Hematopoietic multipotent progenitor cell (in vitro differentiated cells): Measurements from ENCODE around the gene COX8A. TPM values are rescaled to one million over a fixed set of nuclear protein-coding genes. Genes with fewer than 3 reads are reported as not detected.
"Not testable (repeated sequence)": the region's sequence is repeated elsewhere in the genome, so short reads cannot be mapped to it uniquely, and the experiment has no call there.

ENCODE experiments used
- DNase-seq, 3 donors: peaks; one replicate each; pipeline ENCODE4 v3.0.0-alpha.2; 2011 to 2015; ENCODE audit warnings: low read depth in 2 of 3, low spot score in 2 of 3
- total RNA-seq: library from RNA; depleted of rRNA; stranded (reverse); fragments of >200 nt; gene quantifications from one replicate; pipeline ENCODE4 v1.2.3, GENCODE V29; 2012

COX8A gene
- total RNA-seq, 1 donor: 382 TPM

- no peak for DNase-seq
These were observed 8.0 kb upstream of the COX8A start for GRCh38 chr11:63966444-63966843.

- no peak for DNase-seq
These were observed 5.0 kb upstream of the COX8A start for GRCh38 chr11:63969461-63969860.

GRCh38 chr11:63970902-63971301 is 3.5 kb upstream of the COX8A start:
- DNase-seq: no peak

- DNase-seq: not testable (repeated sequence)
These were observed 535 bp upstream of the COX8A start for GRCh38 chr11:63973912-63974258.

- no peak for DNase-seq
These were observed 4.3 kb downstream of the COX8A start for GRCh38 chr11:63978551-63979239.

GRCh38 chr11:63979426-63979825 is 5.0 kb downstream of the COX8A start:
- DNase-seq: no peak

- peak in 2 of 3 donors; percentile 44 to 47 for DNase-seq
These were observed 11.4 kb downstream of the COX8A start for GRCh38 chr11:63985812-63986155.

GRCh38 chr11:63986156-63986931 is 11.9 kb downstream of the COX8A start, which contains the start of gene OTUB1:
OTUB1 (plus strand) TSS chr11:63986438; CDS start chr11:63986457, 19 bp downstream.
- peak; percentile 70 to 88 (median 88) for DNase-seq

- no peak for DNase-seq
These were observed 12.6 kb downstream of the COX8A start for GRCh38 chr11:63986932-63987513.

- no peak for DNase-seq
These were observed 17.1 kb downstream of the COX8A start for GRCh38 chr11:63991558-63991957.

GRCh38 chr11:63993100-63993499 is 18.7 kb downstream of the COX8A start:
- no peak for DNase-seq

GRCh38 chr11:63993993-63994392 is 19.6 kb downstream of the COX8A start:
- DNase-seq: no peak

GRCh38 chr11:63996512-63996911 is 22.1 kb downstream of the COX8A start:
- no peak for DNase-seq

GRCh38 chr11:63997104-63997700 is 22.8 kb downstream of the COX8A start:
- DNase-seq: no peak

GRCh38 chr11:63997801-63998337 is 23.4 kb downstream of the COX8A start:
- no peak for DNase-seq

- peak in 1 of 3 donors; percentile 53 for DNase-seq
These were observed 24.3 kb downstream of the COX8A start for GRCh38 chr11:63998558-63999348.

- DNase-seq: peak in 1 of 3 donors; percentile 35
These were observed 25.1 kb downstream of the COX8A start for GRCh38 chr11:63999349-64000025.

- DNase-seq: peak; percentile 59 to 79 (median 73)
These were observed 25.8 kb downstream of the COX8A start for GRCh38 chr11:64000026-64000739.
